ENCODE measurements around the gene ELMO1.
A peak's percentile ranks its signal among the peaks of the same experiment; 100 is the strongest.

ELMO1 gene

DNA sequence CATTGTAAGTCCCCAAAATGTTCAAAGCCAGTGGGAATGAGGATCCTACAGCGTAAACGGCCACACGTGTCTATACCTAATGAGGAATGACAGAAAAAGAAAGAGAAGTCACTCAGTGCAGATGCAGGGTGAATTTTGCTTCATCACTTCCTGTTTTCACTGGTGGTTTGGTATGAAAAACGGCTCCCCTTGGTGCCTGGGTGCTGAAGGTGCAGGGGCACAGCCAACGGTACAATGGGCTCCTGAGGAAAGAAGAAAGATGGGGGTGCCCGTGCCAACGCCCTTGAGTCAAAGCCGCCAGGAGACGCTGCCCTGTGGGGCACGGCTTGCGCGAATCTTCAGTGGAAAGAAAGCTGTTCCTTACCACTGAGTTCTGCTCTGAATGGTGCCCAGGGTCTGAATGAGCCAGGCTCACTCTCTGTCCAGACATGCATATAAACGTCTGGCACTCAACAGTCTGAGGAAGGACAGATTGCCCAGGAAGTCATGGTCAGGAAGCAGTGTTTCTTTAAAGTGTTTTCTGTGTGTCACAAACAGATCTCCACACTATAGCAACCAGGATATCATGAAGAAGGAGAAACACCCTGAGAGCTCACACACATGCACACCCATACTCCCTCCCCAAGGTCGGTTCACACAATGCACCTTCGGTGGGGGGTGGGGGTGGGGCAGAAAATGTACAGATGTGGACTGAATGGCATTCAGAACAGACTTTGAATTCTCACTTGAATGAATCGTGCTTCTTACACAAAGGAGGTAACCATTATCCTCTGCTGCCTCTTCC, 105.8 kb downstream of the ELMO1 start:
- peak; percentile 79 to 81 for DNase-seq

DNA sequence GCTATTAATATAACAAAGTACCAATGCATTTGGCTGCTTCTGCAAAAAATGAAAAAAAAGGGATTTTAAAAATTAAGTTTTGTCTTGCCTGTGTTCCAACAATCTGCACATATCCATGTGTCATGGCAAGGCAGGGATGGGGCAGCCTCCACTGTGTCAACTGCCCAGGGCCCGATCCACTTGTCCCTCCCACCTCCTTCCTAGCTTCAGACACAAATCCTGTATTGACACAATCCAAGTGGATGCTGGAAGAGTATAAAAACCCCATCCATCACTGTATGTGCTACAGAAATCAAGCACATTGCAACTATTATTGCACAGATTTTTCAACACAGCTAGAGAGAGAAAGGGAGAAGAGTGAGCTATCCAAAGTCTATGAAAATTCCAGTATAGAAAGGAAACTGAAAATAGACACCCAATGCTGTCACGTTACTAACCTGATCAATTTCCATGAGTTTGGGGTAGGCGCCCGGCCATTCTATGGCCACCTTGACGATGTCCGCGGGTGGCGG, 106.4 kb downstream of the ELMO1 start:
- DNase-seq = peak in 1 of 2 experiments; percentile 22

DNA sequence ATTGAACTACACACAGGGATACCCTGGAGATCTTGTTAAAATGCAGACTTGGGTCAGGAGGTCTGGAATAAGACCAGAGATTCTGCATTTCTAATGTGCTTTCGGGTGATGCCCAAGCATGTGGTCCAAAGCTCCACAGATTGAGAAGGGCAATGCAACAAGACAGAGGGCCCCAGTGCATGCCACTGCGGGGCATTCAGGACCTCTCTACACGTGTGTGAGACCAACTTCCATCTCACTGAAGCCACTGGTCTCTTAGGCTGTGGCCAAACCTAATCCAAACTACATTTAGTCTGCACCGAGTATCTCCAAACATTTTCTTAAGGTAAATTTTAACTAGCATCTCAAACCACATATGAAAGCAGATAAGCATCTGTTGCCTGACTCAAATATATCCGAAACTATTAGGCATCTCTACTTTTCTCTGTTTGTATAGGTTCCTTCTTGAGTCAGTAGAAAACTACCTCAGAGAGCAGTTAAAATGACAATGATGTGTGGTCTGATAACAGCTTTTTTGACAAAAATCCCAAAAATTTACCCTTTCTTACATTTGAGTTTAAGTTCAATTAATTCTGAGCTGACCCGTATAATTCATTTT, 107.5 kb downstream of the ELMO1 start:
- peak; percentile 46 to 54 for DNase-seq

DNA sequence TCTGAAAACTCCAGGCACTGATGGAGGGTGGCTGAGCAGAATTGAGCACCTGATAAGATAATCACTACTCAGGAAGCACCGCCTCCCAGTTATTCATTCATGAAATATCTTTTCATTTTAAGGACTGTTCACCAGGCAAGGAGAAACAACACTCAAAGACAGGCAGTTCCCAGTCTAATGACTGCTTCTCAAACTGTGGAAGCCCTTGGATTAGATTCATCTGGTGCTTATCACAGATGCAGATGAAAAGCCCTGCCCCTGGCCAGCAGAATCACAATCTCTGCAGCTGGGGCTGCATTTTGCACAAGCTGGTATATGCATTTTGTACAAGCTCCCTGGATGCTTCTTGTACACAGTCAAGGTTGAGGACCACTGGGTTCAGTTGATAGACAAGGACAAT, 109.7 kb downstream of the ELMO1 start:
- peak in 1 of 2 experiments; percentile 17 for DNase-seq

DNA sequence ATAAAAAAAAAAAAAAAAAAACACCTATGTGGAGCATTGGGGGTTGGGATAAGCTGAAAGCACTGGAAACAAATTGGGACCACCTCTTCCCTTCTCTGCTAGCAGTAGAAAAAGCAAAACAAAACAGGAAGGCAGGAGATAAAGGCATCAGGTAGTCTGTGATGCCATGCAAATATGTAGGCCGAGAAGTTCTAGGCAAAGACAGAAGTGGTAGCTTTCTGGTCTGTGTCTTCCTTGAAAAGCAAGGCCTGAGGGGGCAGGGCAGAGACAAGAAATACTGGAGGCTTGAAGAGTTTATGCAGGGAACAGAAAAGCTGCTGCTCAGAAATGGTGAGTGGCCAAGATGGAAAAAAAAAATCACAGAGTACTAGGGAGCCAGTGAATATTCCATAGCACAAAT, 111.1 kb downstream of the ELMO1 start:
- DNase-seq = peak in 1 of 2 experiments; percentile 17

DNA sequence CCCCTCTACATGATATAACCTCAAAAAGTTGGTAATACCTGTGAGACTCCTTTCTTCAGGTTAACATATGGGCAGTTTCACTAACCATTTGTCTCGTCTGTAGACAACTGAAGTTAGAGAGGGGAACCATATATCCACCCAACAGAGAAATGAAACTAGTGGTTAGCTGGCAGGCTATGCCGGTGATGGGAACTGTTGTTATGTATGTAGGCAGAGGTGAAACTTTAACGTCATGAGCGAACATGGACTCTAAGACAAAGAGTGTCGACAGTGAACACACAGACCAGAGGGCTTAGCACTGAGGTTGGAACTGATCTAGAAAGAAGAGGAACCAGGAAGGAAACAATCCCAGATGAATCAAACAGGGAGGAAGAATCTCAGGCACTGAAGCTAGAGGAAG, 112.4 kb downstream of the ELMO1 start:
- peak in 1 of 2 experiments; percentile 54 for DNase-seq

DNA sequence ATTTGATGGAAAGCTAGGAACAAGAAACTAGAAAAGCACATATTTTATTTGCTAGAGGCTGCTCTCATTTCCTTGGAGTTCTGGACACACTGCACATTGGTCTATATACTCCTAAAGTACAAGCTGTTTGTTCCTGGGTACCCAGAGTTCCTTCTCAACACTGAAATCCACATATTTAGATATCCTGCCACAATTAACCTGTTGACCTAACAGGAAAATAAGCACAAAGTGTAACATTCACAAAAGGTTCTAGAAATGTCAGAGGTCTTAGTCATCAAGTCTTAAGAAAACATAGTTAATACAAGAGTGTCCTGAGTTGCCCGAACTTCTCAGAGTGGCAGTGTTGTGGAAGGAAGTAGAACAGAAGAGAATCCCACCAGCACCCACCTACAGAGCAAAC, 115.6 kb downstream of the ELMO1 start:
- peak in 1 of 2 experiments; percentile 2 for DNase-seq

DNA sequence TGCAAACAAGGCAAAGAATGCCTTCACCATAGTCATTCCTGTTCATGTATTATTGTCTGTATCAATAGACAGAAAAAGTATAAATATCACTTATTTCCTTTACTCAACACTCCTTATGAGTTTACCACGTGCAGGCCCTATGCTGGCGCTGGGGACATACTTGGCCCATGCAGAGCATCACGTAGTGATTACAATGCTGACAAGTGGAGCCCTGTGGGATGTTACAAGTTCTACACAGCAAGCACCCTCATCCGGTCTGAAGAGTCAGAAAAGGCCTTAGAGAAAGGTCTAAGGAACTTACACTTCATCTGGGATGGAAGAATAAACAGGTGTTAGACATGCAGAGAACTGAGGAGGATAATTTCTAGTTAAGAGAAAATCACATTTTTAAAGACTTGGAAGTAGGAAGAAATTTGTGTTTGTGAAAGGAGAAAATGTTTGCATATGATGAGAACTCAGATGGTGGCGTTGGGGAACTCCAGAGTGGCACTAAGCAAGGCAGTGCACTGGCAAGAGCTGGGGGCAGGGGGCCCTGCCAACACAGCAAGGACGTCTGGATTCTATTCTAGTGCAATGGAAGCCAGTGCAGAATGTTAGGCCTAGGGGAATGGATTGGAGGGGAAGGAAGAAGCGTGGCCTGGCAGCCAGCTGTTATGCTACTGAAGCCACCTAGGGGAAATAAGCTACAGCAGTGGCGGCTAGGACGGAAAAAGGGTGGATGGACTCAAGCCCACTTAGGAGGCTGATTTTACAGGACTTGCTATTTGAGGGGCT, 116.2 kb downstream of the ELMO1 start:
- DNase-seq = no peak

DNA sequence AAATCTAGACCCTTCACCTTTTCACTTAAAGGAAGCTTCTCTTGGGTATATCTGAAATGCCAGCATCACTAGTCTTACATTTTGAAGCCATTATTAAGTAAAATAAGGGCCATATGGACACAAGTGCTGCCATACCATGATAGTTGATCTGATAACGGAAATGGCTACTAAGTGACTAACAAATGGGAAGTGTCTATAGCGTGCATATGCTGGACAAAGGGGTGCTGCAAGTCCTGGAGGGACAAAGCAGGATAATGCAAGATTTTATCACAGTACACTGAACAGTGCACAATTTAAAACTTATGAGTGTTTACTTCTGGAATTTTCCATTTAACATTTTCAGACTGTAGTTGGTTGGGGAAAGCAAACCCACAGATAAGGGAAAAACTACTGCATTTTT, 117.9 kb downstream of the ELMO1 start:
- no peak for DNase-seq

DNA sequence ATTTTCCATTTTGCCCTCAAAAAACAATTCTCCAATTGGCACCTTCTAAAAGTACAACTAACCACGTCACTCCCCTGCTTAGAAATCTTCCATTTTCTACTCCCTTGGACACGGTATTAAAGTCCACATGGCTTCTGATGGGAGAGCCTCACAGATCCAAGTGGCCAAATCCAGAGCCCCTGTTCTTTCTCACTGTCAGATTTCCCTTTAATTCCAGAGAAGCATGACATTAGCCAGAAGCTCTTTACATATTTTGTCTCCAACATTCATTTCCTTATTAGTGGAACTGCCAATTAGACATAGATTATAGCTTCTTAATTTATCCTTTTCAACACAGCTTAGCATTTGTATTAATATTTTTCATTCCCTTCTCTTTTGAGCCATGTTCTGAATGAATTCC, 118.7 kb downstream of the ELMO1 start:
- DNase-seq = no peak

DNA sequence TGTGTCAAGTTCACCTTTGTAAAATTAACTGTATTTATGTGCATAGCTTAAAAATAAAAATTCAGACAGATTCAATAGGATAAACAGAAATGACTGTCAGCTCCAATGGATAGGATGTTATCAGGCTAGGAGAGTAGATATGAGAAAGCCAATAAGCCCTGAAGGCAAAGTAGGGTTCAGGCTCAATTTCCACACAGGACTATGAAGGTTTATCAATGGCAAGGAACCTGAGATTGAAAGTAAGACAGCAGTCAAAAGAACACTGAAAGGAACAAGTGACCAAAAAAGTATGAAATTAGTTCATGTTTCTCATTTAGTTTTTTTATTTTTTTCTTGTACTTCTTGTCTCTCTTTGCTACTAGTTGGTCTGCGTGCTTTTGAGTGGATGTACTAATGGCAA, 121.4 kb downstream of the ELMO1 start:
- DNase-seq = no peak

DNA sequence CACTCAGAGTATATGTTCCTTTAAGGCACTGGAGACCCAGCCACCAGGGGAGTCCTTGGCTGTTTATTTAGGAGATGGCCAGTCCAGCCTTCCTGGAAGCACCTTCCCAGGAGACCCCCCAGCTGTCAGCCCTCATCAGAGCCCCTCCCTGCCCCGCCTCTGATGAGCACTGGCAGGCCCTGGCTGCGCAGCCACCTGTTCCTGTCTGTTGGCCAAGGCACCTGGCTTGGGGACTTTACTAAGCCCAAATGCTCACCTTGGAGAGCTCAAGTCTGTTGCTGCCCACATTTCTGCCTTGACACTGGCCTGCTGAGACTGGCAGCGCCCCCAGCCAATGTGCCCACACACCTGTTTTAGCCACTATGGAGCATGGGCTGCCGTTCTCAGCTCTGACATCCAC, 124.7 kb downstream of the ELMO1 start:
- DNase-seq = no peak

DNA sequence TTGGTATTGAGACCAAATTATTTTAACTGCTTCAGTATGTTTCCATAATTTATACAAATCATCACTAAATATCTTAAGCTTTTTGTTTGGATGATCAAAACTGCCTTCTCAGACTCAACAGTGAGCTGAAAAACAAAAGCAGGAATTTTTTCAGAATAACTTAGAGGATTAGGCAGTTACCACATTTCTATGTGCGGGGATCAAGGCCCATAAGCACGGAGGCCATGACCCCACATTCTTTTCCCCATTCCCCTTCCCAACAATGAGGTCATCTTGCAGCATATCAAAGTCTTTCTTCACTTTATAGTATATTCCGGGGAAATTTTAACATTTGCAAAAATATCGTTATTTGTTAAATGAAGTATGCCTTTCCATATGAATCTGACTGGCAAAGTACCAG, 125.8 kb downstream of the ELMO1 start:
- DNase-seq = no peak

DNA sequence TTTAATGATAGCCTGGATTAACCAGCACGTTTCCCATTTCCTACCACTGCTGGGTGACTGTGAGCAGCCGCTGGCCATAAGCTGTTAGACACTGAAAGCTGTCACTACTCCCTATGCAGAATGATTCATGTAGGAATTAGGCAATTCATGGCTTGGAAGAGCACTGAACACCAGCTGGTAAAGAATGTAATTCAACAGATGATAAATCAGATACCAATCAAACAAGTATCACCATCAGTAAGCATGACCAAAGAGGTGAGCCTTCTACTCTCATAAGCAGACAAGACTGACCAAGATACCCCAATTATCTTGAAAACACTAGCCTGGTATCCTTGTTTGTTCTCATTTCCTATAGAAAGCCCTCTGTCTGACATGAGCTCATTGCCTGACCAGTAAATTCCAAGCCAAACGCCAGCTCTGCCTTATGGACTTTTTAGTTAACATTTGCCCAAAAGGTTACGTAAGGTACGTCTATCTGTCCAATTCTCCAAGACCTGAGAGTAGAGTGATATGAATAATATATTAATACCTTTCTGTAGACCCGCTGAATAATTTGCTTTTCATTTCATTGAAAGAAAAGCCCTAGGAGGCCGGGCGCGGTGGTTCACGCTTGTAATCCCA, 127.7 kb downstream of the ELMO1 start:
- DNase-seq = no peak

DNA sequence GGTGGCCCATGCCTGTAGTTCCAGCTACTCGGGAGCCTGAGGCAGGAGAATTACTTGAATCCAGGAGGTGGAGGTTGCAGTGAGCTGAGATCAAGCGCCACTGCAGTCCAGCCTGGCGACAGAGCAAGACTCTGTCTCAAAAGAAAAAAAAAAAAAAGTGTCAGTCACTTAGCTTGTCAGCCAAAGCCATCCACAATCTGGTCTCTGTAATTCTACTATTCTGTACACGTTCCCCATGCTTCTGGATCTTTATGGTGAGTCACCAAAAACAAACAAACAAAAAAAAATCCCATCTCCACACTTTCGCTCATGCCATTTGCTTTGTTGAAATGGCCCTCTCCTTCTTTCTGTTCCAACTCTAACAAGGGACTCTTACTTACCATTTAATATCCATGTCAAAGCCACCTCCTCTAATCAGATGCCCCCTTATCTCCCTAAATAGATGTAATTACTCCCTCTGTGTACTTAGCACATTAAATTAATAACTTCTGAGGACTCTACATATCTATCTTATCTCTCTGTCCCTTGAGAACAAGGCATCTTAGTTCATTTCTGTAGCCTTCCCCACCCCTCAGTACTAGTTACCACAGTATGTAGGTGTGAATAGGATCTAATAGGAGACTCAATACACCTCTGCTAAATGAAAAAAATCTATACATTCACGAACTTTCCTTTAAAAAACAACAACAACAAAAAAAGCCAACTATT, 128.4 kb downstream of the ELMO1 start:
- no peak for DNase-seq

DNA sequence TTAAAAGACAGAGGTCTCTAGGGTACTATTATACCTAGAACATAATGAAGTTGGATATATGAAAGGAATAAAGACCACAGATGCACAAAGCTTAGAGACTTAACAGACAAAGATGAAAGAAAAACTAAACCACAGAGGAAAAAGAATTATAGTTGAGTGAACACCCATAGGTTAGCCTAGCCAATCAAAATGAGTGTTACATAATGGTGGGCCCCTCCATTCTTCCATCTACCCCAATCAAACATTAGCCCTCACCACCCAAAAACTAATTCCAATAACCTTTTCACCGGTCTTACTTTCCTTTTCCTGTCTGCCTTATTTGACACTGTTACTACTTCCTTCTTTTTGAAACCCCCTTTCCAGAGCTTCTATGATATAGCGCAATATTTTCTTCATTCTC, 130.1 kb downstream of the ELMO1 start:
- DNase-seq = no peak

DNA sequence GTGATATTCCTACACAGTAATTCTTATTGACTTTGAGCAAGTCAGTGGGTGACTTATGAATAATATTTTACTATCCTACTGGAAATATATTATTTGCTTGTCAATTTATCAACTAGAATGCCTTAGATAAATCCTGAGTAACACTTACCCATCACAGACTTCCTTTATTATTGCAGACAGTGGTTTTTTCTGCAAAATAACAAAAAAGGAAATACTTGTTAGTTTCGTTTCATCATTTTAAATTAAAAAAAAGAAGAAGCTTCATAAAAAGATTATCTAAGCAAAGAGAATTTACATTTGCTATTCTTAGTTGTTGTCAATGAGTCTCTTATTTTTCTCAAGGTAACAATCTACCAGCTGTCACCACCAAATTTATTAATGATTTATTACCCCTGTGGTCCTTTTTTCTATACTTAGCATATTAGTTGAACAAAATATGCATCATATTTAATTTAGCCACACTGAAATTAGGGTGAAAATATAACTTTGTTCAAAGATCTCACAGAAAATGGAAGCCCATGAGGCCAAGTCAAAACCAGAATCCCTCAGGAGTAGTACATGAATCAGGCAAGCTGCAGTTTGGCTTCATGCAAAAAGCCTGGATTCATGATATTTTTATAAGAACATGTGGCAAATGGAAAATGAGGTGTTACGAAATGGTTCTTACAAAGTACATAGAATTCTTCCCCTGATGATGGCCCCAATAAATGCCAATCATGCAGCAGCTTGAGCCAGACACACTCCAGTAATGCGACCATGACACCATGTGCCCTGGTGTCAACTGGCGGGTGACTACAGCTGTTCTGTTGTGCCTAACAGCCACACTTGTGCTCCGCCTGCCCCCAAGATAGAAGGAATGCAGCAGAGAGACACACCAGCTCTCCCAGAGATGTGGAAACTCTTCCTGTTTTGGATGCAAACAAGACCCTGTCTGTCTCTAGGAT, 132.6 kb downstream of the ELMO1 start:
- DNase-seq = no peak

DNA sequence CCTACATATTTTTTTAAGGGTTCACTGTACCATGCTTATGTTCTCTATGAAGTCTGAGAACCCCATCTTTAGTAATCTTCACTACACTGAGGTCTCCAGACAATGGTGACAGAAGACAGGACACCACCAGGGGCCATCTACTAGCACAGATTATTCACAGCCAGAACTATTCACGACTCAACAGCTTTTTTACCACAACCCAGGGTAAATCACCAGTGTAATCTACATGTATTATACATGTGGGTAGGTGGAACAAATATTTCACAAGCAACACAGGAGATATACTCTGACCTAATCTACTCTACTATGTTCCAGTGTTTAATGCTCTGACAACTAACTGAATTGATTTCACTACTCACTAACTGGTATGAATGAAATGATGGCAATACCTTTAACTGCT, 136.1 kb downstream of the ELMO1 start:
- no peak for DNase-seq

DNA sequence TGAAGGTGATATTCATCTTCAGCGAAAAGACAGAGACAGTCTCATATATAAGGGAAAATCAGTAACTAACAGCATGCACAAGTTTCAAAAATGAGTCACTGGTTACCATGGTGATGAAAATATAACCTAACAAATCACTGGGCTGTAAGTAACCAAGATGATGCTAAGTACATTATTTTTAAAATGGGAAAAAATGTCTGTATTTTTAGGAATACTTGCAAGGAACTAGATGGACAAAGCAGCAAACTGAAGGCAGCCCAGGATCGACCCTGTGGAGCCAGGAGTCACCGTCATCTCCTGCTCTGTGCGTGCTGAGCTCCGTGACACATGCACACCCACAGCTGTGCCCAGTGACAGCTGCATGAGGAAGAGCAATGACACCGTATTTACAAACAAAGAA, 137.3 kb downstream of the ELMO1 start:
- DNase-seq = peak; percentile 39 to 44

DNA sequence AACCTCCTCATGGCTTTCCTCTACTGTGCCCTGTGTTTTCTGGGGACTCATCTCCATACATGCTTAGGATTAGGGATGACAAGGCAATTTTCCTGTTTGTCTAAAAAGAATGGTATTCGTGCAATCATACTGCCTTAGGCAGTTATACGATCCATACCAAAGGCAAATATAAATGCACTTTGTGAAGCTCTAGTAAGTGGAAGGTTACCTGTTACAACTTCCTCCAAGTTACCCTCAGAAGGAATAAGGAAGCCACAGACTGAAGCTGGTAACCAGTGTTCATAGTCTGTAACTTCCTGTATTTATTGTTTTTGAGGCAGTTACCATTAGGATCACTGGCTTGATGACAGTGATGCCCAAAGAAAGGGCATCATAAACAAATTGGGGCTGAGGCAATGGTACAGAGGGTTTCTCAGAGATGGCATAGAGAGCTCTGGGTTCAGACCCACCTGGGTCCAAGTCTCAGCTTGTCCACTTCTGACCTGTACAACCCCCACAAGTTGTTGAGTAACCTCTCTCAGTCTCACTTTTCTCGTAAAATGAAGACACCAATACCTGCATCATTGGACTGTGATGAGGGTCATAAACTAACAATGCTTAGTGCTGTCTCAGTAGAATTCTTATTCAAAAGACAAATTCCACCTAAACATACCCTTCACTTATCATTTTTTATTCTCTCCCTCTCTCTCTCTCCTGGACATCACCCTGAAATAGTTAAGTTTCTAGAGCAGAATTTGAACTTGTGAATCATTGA, 138.2 kb downstream of the ELMO1 start:
- no peak for DNase-seq

DNA sequence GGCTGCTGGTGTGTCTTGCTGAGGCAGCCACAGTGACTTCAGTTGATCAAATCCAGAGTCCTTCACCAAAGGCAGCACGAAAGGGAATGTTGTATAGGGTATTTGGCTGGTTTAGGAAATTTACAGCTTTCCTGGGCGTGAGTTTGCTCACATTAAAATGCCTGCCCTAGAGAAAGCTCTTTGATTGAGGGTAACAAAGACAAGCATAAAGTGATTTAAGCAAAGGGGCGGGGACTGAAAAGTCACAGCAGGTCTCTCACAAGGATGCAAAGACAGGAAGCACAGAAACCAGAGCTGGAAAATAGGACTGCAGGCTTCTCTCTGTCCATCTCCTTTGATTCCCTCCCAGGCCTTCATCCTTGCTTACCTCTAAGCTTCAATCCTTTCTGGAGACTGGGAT, 139.2 kb downstream of the ELMO1 start:
- DNase-seq = no peak
